Measurements from ENCODE around the gene RFX5. TPM values are rescaled to one million over a fixed set of nuclear protein-coding genes. Genes with fewer than 3 reads are reported as not detected.

RFX5 gene
- polyA plus RNA-seq, 1 donor, result 41.4 TPM

DNA sequence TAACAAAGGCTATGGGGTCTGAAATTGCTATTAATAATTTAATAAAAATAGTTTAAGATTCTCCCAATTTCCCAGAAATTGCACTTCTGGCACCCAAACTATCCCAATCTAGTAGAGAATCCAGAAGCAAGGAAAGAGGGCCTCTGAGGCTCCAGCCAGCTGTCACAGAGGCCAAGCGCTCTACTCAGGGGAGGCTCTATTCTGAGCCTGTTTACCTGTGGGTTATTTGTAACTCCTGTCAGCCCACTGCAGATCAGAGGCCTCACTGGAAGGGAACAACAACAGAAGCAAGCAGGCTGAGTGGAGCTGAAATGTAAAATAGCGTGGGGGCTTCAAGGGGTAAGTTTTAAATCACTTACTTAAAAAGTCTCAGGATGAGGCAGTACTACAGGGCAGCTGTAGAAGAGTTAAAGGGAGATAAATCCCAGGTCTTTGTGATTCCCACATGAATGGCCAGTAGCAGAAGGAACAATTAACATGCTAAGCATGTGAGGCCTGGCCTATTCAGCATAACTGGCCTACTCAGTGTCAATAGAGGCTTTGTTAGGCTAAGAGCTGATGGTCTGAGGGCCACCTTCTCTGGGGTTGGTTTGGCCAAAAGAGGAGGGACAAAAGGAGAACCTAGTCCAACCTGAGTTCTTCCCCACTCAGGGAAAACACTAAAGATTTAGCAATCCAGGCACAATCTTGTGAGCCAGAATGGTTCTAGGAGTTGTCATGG, 52.1 kb downstream of the RFX5 start:
- H3K4me1 ChIP-seq (ENCODE audit: control insufficient read depth, insufficient read depth, low read length), result no peaks in the 10 kb centered on the region
- peaks cover 90% of the 10 kb centered on the region for H3K36me3 ChIP-seq (ENCODE audit: control insufficient read depth, insufficient read depth, low read length)
- no peak overlapping the region for H3K27ac ChIP-seq (ENCODE audit: low read length)
- H3K9me3 ChIP-seq (ENCODE audit: control insufficient read depth, low read depth, low read length), result no peaks in the 10 kb centered on the region
- no peak overlapping the region for H3K4me3 ChIP-seq (ENCODE audit: low read length)
- no peaks in the 10 kb centered on the region for H3K27me3 ChIP-seq (ENCODE audit: control insufficient read depth, insufficient read depth, low read length)
- WGBS (ENCODE audit: insufficient coverage, low lambda C conversion rate), result no CpG with 5 or more reads among the region's 2 CpGs
- no peak for DNase-seq

DNA sequence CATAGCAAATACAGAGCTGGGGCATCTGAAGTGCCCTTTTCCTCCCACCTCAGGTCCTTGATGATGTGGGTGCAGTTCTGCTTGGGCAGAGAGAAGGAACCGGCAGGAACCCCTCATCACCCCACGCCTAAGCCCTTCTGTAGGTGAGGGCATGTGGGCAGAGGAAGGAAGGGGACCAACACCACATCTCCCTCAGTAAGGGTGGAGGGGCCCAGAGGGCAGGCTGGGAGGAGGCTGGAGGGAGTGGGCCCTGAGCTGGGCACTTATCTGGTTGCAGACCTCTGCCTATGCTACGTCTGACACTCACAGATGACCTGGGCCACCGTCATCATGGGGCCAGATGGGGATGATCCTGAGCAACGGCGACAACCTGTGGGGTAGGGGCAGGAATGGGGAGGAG, 54.0 kb downstream of the RFX5 start:
- no CpG with 5 or more reads among the region's 6 CpGs for WGBS (ENCODE audit: insufficient coverage, low lambda C conversion rate)
- no peaks in the 10 kb centered on the region for H3K27me3 ChIP-seq (ENCODE audit: control insufficient read depth, insufficient read depth, low read length)
- H3K9me3 ChIP-seq (ENCODE audit: control insufficient read depth, low read depth, low read length), result no peaks in the 10 kb centered on the region
- H3K4me1 ChIP-seq (ENCODE audit: control insufficient read depth, insufficient read depth, low read length), result no peaks in the 10 kb centered on the region
- no peak overlapping the region for H3K4me3 ChIP-seq (ENCODE audit: low read length)
- peaks cover 90% of the 10 kb centered on the region for H3K36me3 ChIP-seq (ENCODE audit: control insufficient read depth, insufficient read depth, low read length)
- DNase-seq, result no peak
- no peak overlapping the region for H3K27ac ChIP-seq (ENCODE audit: low read length)

DNA sequence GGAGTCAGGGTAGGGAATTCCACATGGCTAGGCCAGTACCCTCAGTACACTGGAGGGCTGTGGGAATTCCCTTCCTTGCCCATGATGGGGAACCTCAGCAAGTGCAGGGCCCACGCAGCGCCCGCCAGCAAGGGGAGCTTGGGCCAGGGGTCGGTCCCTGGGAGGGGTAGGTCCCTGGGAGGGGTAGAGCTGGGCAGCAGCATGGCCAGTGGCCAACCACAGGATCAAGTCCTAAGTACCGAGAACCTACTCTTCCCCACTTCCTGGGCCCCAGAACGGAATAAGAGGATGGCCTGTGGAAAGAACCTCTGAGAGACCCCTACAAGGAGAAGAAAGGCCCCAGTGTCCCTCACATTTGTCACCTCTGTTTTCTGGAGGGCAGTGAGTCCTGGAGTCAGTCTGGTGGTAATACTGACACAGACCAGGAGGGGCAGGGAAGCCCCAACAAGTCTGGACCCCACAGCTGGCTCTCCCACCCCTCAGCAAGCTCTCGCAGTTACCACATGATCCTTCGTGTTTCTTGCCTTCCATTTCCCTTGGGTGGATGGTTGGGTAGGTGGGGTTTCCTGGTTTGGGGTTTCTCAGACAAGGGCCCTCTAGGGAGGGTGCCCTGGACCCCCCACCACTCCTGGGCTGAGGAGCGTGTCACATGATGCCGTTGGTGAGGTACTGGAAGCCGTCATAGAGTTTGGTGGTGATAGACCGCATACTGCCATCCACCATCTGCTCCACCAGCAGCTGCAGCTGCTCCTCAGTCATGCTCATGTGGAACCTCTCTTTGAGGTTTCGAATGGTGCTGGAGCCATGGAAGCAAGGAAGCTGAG, 54.6 kb downstream of the RFX5 start:
- no peak for DNase-seq
- no CpG with 5 or more reads among the region's 13 CpGs for WGBS (ENCODE audit: insufficient coverage, low lambda C conversion rate)
- Histone ChIP-seq H3K36me3 (ENCODE audit: control insufficient read depth, insufficient read depth, low read length) (peaks cover 90% of the 10 kb centered on the region), H3K9me3 (ENCODE audit: control insufficient read depth, low read depth, low read length) (no peaks in the 10 kb centered on the region), H3K27me3 (ENCODE audit: control insufficient read depth, insufficient read depth, low read length) (no peaks in the 10 kb centered on the region), H3K4me1 (ENCODE audit: control insufficient read depth, insufficient read depth, low read length) (no peaks in the 10 kb centered on the region), H3K4me3 (ENCODE audit: low read length) (no peak overlapping the region), H3K27ac (ENCODE audit: low read length) (no peak overlapping the region)

DNA sequence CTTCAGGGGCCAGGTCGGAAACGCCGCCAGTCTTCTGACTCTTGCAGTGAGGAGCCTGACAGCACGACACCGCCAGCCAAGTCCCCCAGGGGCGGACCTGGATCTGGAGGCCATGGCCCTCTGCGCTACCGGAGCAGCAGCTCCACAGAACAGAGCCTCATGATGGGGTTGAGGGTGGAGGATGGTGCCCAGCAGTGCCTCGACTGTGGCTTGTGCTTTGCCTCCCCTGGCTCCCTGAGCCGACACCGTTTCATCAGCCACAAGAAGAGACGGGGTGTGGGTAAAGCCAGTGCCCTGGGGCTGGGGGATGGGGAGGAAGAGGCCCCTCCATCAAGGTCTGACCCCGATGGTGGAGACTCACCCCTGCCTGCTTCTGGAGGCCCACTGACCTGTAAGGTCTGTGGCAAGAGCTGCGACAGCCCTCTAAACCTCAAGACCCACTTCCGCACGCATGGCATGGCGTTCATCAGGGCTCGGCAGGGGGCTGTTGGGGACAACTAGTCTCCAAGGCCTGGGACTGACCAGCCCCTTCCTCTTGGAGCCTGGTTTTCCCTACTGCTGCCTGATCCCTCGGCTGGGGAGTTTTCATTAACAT, 56.2 kb downstream of the RFX5 start:
- H3K9me3 ChIP-seq (ENCODE audit: control insufficient read depth, low read depth, low read length), result no peaks in the 10 kb centered on the region
- no peak overlapping the region for H3K4me3 ChIP-seq (ENCODE audit: low read length)
- no peaks in the 10 kb centered on the region for H3K4me1 ChIP-seq (ENCODE audit: control insufficient read depth, insufficient read depth, low read length)
- H3K36me3 ChIP-seq (ENCODE audit: control insufficient read depth, insufficient read depth, low read length), result peaks cover 95% of the 10 kb centered on the region
- H3K27ac ChIP-seq (ENCODE audit: low read length), result no peak overlapping the region
- no CpG with 5 or more reads among the region's 19 CpGs for WGBS (ENCODE audit: insufficient coverage, low lambda C conversion rate)
- no peak for DNase-seq
- no peaks in the 10 kb centered on the region for H3K27me3 ChIP-seq (ENCODE audit: control insufficient read depth, insufficient read depth, low read length)

Other genes starting within 250 kb of the RFX5 start
- 23.4 TPM for gene SEMA6C, start 200.6 kb downstream of the RFX5 start, polyA plus RNA-seq
- 5.0 TPM for gene TNFAIP8L2, start 190.6 kb downstream of the RFX5 start, polyA plus RNA-seq
- 10.7 TPM for gene LYSMD1, start 181.3 kb downstream of the RFX5 start, polyA plus RNA-seq
- gene SCNM1, start 181.1 kb downstream of the RFX5 start, polyA plus RNA-seq, result 38.7 TPM
- 0.64 TPM for gene TMOD4, start 171.3 kb downstream of the RFX5 start, polyA plus RNA-seq
- gene VPS72, start 157.1 kb downstream of the RFX5 start, polyA plus RNA-seq, result 43.7 TPM
- gene PIP5K1A, start 148.7 kb downstream of the RFX5 start, polyA plus RNA-seq, result 32.9 TPM
- 118 TPM for gene PSMD4, start 92.5 kb downstream of the RFX5 start, polyA plus RNA-seq
- 21.3 TPM for gene ZNF687, start 65.0 kb downstream of the RFX5 start, polyA plus RNA-seq
- 51.9 TPM for gene PI4KB, start 19.8 kb downstream of the RFX5 start, polyA plus RNA-seq
- gene SELENBP1, start 25.5 kb upstream of the RFX5 start, polyA plus RNA-seq, result 97.9 TPM
- 234 TPM for gene PSMB4, start 52.3 kb upstream of the RFX5 start, polyA plus RNA-seq
- gene POGZ, start 112.2 kb upstream of the RFX5 start, polyA plus RNA-seq, result 91.5 TPM
- 145 TPM for gene CGN, start 164.1 kb upstream of the RFX5 start, polyA plus RNA-seq
- gene TUFT1, start 193.1 kb upstream of the RFX5 start, polyA plus RNA-seq, result 24.1 TPM